HCT116 (cell line): Measurements from ENCODE around the gene REPS1. TPM values are rescaled to one million over a fixed set of nuclear protein-coding genes. Genes with fewer than 3 reads are reported as not detected.

Source experiments
- ATAC-seq: fragments of 200-7000 bp; cut with Tn5 transposase; 2 replicates; pipeline ENCODE4 v1.9.1; 2020; ENCODE audit warnings: mild to moderate bottlenecking, moderate library complexity
- BruUV-seq: library from RNA; stranded (reverse); fragments of 400-500 nt; replicated peaks from 2 replicates; lab custom pipeline; 2021; lab: Mats Ljungman, UMichigan
- CTCF ChIA-PET: fragments of 300-600 bp; sonication (Branson Sonifier 250); formaldehyde crosslinking; loops from one replicate; lab custom pipeline; 2021; ENCODE audit warnings: antibody characterized with exemption; lab: Charles Lee
- POLR2A ChIA-PET: fragments of 300-600, 350-600 bp; sonication (Branson Sonifier 250); formaldehyde crosslinking; loops from one replicate; lab custom pipeline; 2021; ENCODE audit warnings: antibody characterized with exemption; lab: Charles Lee
- RAD21 ChIA-PET, 2 experiments: fragments of 300-600 bp; sonication (Branson Sonifier 250); formaldehyde crosslinking; loops; one replicate each; lab custom pipeline; 2023; ENCODE audit warnings: low total read pairs in 2 of 2; ENCODE audit not compliant: uncharacterized antibody in 2 of 2, unreplicated experiment in 2 of 2, low non-redundant PET in 1 of 2; lab: Charles Lee
- DNase-seq: peaks from one replicate; pipeline ENCODE4 v3.0.0-alpha.2; 2010; ENCODE audit warnings: low read depth, low spot score
- H2AFZ ChIP-seq: fragments of 200-600 bp; shearing (Covaris generic), sonication (generic); 2 replicates; pipeline ENCODE4 v1.6.1; 2017; ENCODE audit warnings: low read depth, mixed run types, mixed read lengths, antibody characterized with exemption, low read length; ENCODE audit not compliant: poor library complexity, severe bottlenecking
- H3K27ac ChIP-seq: 2 replicates; pipeline ENCODE4 v1.5.1; 2012; ENCODE audit warnings: low read depth, low read length
- H3K27me3 ChIP-seq: fragments of 200-600 bp; sonication (generic); 2 replicates; pipeline ENCODE4 v1.6.1; 2016; ENCODE audit warnings: mixed run types, low read length, mixed read lengths; ENCODE audit not compliant: insufficient read depth
- H3K36me3 ChIP-seq, 2 experiments: fragments of 200-500 bp in 1 of 2; fragments of 200-600 bp in 1 of 2; sonication (Bioruptor generic) in 1 of 2; sonication (generic) in 1 of 2; 2 replicates each; pipeline versions ENCODE4 v1.5.1 to v1.6.1; 2014 to 2016; ENCODE audit warnings: low read length in 2 of 2, inconsistent platforms in 1 of 2, mixed read lengths in 1 of 2, mixed run types in 1 of 2; ENCODE audit not compliant: insufficient read depth in 2 of 2, control insufficient read depth in 1 of 2
- H3K4me1 ChIP-seq, 2 experiments: fragments of 200-600 bp in 1 of 2; sonication (generic) in 1 of 2; 2 replicates each; pipeline versions ENCODE4 v1.5.1 to v1.6.1; 2012 to 2017; ENCODE audit warnings: low read length in 2 of 2, inconsistent platforms in 1 of 2, mild to moderate bottlenecking in 1 of 2, mixed read lengths in 1 of 2, mixed run types in 1 of 2, moderate library complexity in 1 of 2; ENCODE audit not compliant: insufficient read depth in 2 of 2, control insufficient read depth in 1 of 2
- H3K4me2 ChIP-seq: fragments of 200-600 bp; sonication (generic); 2 replicates; pipeline ENCODE4 v1.6.1; 2017; ENCODE audit warnings: mixed run types, low read length, mixed read lengths
- H3K4me3 ChIP-seq, 2 experiments: fragments of 200-600 bp in 1 of 2; sonication (generic) in 1 of 2; replicated peaks in 1 of 2; 2 replicates each; pipeline ENCODE4 v1.5.1; 2011 to 2016; ENCODE audit warnings: low read length in 2 of 2, control low read depth in 1 of 2, low read depth in 1 of 2, mild to moderate bottlenecking in 1 of 2, mixed read lengths in 1 of 2, mixed run types in 1 of 2
- H3K79me2 ChIP-seq: fragments of 200-600 bp; sonication (generic); 2 replicates; pipeline ENCODE4 v1.6.1; 2017; ENCODE audit warnings: mild to moderate bottlenecking, mixed run types, low read length, moderate library complexity, mixed read lengths; ENCODE audit not compliant: insufficient read depth
- H3K9ac ChIP-seq: fragments of 200-600 bp; sonication (generic); 2 replicates; pipeline ENCODE4 v1.6.1; 2016; ENCODE audit warnings: low read length, mixed read lengths
- H3K9me2 ChIP-seq: fragments of 200-600 bp; sonication (generic), shearing (Covaris generic); 2 replicates; pipeline ENCODE4 v1.6.1; 2017; ENCODE audit warnings: mixed run types, mild to moderate bottlenecking, moderate library complexity; ENCODE audit not compliant: insufficient read depth
- H3K9me3 ChIP-seq, 2 experiments: fragments of 200-500 bp in 1 of 2; fragments of 200-600 bp in 1 of 2; sonication (Bioruptor generic) in 1 of 2; sonication (generic) in 1 of 2; 2 replicates each; pipeline ENCODE4 v1.6.1; 2014 to 2017; ENCODE audit warnings: low read length in 2 of 2, mixed read lengths in 2 of 2, inconsistent platforms in 1 of 2, low read depth in 1 of 2, mild to moderate bottlenecking in 1 of 2, mixed run types in 1 of 2, moderate library complexity in 1 of 2; ENCODE audit not compliant: control insufficient read depth in 1 of 2, insufficient read depth in 1 of 2
- H4K20me1 ChIP-seq: fragments of 200-600 bp; sonication (generic), shearing (Covaris generic); 2 replicates; pipeline ENCODE4 v1.6.1; 2017; ENCODE audit warnings: mixed run types, mild to moderate bottlenecking, moderate library complexity; ENCODE audit not compliant: insufficient read depth
- FOSL1 ChIP-seq: IDR thresholded peaks from 2 replicates; pipeline ENCODE4 v1.6.1; 2012; ENCODE audit warnings: low read depth
- SRF ChIP-seq: IDR thresholded peaks from 2 replicates; pipeline ENCODE4 v1.6.1; 2012; ENCODE audit warnings: low read depth
- TCF7L2 ChIP-seq: IDR thresholded peaks from 2 replicates; pipeline ENCODE4 v1.7.0; 2011; ENCODE audit warnings: borderline replicate concordance, inconsistent platforms; ENCODE audit not compliant: insufficient read depth, insufficient read length; ENCODE audit errors: extremely low read depth
- intact Hi-C: fragments of 100-400 bp; cut with micrococcal nuclease; formaldehyde crosslinking; loops from 2 replicates; pipeline ENCODE4 v1.10.0; 2022
- total RNA-seq: library from RNA; stranded (reverse); gene quantifications from one replicate; pipeline ENCODE4 v1.2.1, GENCODE V29; 2021; ENCODE audit not compliant: unreplicated experiment
- TF ChIP-seq, protein P1 (sequence below): IDR thresholded peaks from 2 replicates; pipeline ENCODE4 v1.6.1; 2011; ENCODE audit warnings: mild to moderate bottlenecking, low read length, moderate library complexity; ENCODE audit not compliant: insufficient replicate concordance; ENCODE audit errors: extremely low read depth

REPS1 gene
- total RNA-seq, 1 experiment from 2014 or later: 52.7 TPM

DNA sequence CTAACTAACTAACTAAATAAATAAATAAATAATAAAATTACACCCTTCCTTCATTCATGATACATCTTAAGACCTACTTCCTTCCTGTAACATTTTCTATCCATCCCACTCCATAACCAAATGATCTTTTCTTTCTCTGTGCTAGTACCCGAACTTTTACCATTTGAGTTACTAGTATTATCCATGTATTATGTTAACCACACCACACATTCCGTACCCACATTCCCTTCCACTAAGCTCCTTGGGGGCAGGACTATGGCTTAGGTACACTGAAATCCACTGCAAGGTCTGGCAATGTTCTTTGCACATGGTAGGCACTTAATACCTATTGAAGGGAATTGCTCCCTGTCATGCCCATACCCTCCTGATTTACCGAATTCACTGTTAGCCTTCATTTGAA is 24.9 kb downstream of the REPS1 start:
- Histone ChIP-seq H3K79me2 (peaks cover 100% of the 10 kb centered on the region), H2AFZ (no peak overlapping the region), H3K4me3 (no peak overlapping the region), H3K27ac (no peak overlapping the region), H3K4me2 (no peak overlapping the region), H3K4me1 (no peaks in the 10 kb centered on the region), H3K27me3 (no peaks in the 10 kb centered on the region), H4K20me1 (peaks cover 17% of the 10 kb centered on the region; the same call in 1 of the 2 replicates), H3K9ac (no peak overlapping the region), H3K9me2 (no peaks in the 10 kb centered on the region), H3K9me3 (no peaks in the 10 kb centered on the region), H3K36me3 (no peaks in the 10 kb centered on the region)
- ChIA-PET POLR2A (no interaction called here), RAD21 (interaction anchor here in 1 of 2 experiments (0.6 kb wide), 1 partner anchor 42 kb away, joined by 3 read pairs; no protein-coding TSS in a partner anchor), CTCF (no interaction called here)
- intact Hi-C loops: no loop called here
- no peak for ATAC-seq
- BruUV-seq: no TSS peak
- no peak for DNase-seq
- no peak for TF ChIP-seq FOSL1

DNA sequence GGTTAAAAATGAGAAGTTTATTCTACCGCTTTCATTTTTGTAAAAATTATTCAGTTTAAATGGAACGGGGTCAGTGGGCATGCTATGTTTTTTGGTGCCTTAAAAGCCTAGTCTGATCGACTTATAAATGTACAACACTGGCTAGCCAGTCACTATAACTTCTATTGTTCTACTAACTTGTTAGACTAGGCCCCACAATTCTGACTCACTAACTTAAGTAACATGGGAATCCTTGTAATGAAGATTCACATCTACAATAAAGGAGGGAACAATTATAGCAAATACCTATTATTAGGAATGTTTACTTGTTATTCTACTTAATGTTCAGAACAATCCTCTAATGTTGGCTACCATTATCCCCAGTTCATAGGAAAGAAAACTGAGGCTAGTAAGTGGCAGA is 28.5 kb downstream of the REPS1 start:
- Histone ChIP-seq H3K4me1 (no peaks in the 10 kb centered on the region), H4K20me1 (peaks cover 15% of the 10 kb centered on the region), H3K9ac (no peak overlapping the region), H3K36me3 (no peaks in the 10 kb centered on the region), H3K27ac (no peak overlapping the region), H3K4me2 (no peak overlapping the region), H3K4me3 (no peak overlapping the region), H3K27me3 (no peaks in the 10 kb centered on the region), H3K79me2 (peaks cover 98% of the 10 kb centered on the region), H2AFZ (no peak overlapping the region), H3K9me3 (no peaks in the 10 kb centered on the region), H3K9me2 (no peaks in the 10 kb centered on the region)
- TF ChIP-seq, protein P1, sequence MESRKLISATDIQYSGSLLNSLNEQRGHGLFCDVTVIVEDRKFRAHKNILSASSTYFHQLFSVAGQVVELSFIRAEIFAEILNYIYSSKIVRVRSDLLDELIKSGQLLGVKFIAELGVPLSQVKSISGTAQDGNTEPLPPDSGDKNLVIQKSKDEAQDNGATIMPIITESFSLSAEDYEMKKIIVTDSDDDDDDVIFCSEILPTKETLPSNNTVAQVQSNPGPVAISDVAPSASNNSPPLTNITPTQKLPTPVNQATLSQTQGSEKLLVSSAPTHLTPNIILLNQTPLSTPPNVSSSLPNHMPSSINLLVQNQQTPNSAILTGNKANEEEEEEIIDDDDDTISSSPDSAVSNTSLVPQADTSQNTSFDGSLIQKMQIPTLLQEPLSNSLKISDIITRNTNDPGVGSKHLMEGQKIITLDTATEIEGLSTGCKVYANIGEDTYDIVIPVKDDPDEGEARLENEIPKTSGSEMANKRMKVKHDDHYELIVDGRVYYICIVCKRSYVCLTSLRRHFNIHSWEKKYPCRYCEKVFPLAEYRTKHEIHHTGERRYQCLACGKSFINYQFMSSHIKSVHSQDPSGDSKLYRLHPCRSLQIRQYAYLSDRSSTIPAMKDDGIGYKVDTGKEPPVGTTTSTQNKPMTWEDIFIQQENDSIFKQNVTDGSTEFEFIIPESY: no peak
- TF ChIP-seq SRF: no peak
- TF ChIP-seq TCF7L2: no peak
- RAD21 ChIA-PET: no interaction called here
- ATAC-seq (no peak), DNase-seq (no peak)
- POLR2A ChIA-PET: no interaction called here
- no TSS peak for BruUV-seq
- CTCF ChIA-PET: no interaction called here
- intact Hi-C loops: no loop called here
